CD14-positive monocyte (primary cell): ENCODE data around the gene CCL16. TPM values are rescaled to one million over a fixed set of nuclear protein-coding genes. Genes with fewer than 3 reads are reported as not detected.
"Not testable (repeated sequence)": the region's sequence is repeated elsewhere in the genome, so short reads cannot be mapped to it uniquely, and the experiment has no call there.

Source experiments
- DNase-seq, 3 donors: peaks; one replicate each; pipeline ENCODE4 v3.0.0-alpha.2; 2011 to 2022
- H2AFZ ChIP-seq: 2 replicates; pipeline ENCODE4 v1.6.0; 2012; ENCODE audit warnings: mild to moderate bottlenecking, low read depth, low read length, inconsistent platforms; ENCODE audit not compliant: insufficient read depth, poor library complexity, severe bottlenecking
- H3K27ac ChIP-seq, 2 donors: 1 replicate in 1 of 2; 2 replicates in 1 of 2; pipeline ENCODE4 v1.5.1; 2012 to 2013; ENCODE audit warnings: low read length in 2 of 2, control low read depth in 1 of 2, inconsistent platforms in 1 of 2, low read depth in 1 of 2, mild to moderate bottlenecking in 1 of 2
- H3K27me3 ChIP-seq, 2 donors: one replicate each; pipeline versions ENCODE4 v1.6.0 to v1.6.1; 2011 to 2013; ENCODE audit warnings: low read length in 2 of 2; ENCODE audit not compliant: control insufficient read depth in 2 of 2, insufficient read depth in 2 of 2
- H3K36me3 ChIP-seq, 2 donors: replicated peaks in 1 of 2; 1 replicate in 1 of 2; 2 replicates in 1 of 2; pipeline versions ENCODE4 v1.5.1 to v1.6.1; 2012 to 2013; ENCODE audit warnings: low read length in 2 of 2, control low read depth in 1 of 2, inconsistent platforms in 1 of 2, mild to moderate bottlenecking in 1 of 2; ENCODE audit not compliant: insufficient read depth in 2 of 2, control insufficient read depth in 1 of 2
- H3K4me1 ChIP-seq, 2 donors: 1 replicate in 1 of 2; 2 replicates in 1 of 2; pipeline versions ENCODE4 v1.5.1 to v1.6.1; 2012 to 2013; ENCODE audit warnings: low read length in 2 of 2, control low read depth in 1 of 2, inconsistent platforms in 1 of 2, mild to moderate bottlenecking in 1 of 2, moderate library complexity in 1 of 2; ENCODE audit not compliant: insufficient read depth in 2 of 2, control insufficient read depth in 1 of 2
- H3K4me2 ChIP-seq: replicated peaks from 2 replicates; pipeline ENCODE3; 2012; ENCODE audit warnings: low read length, moderate library complexity, mild to moderate bottlenecking; ENCODE audit not compliant: poor library complexity, severe bottlenecking; ENCODE audit errors: extremely low read depth
- H3K4me3 ChIP-seq, 3 experiments: fragments of 200-600 bp in 1 of 3; sonication (generic) in 1 of 3; replicated peaks in 1 of 3; 1 replicate in 2 of 3; 2 replicates in 1 of 3; pipeline ENCODE4 v1.5.1; 2011 to 2013; ENCODE audit warnings: low read length in 3 of 3, mild to moderate bottlenecking in 3 of 3, control low read depth in 2 of 3, low read depth in 2 of 3, inconsistent platforms in 1 of 3, moderate library complexity in 1 of 3
- H3K79me2 ChIP-seq: 2 replicates; pipeline ENCODE4 v1.6.0; 2012; ENCODE audit warnings: mild to moderate bottlenecking, control low read depth, inconsistent platforms, low read length, moderate library complexity; ENCODE audit not compliant: insufficient read depth
- H3K9ac ChIP-seq: 2 replicates; pipeline ENCODE4 v1.6.0; 2017; ENCODE audit warnings: low read length, mild to moderate bottlenecking; ENCODE audit not compliant: insufficient read depth, poor library complexity, severe bottlenecking
- H3K9me3 ChIP-seq, 2 donors: replicated peaks in 1 of 2; 1 replicate in 1 of 2; 2 replicates in 1 of 2; pipeline versions ENCODE4 v1.5.1 to v1.6.1; 2012 to 2013; ENCODE audit warnings: low read length in 2 of 2, control low read depth in 1 of 2; ENCODE audit not compliant: control insufficient read depth in 1 of 2, insufficient read depth in 1 of 2
- H4K20me1 ChIP-seq: 2 replicates; pipeline ENCODE4 v1.6.0; 2012; ENCODE audit warnings: mild to moderate bottlenecking, low read length, control low read depth, moderate library complexity; ENCODE audit not compliant: insufficient read depth
- H3K27ac Mint-ChIP-seq, 7 donors: one replicate each; pipeline ENCODE4 v1.8.0; 2020; ENCODE audit warnings: mild to moderate bottlenecking in 7 of 7, mixed read lengths in 7 of 7, moderate library complexity in 6 of 7, inconsistent platforms in 2 of 7
- H3K27me3 Mint-ChIP-seq, 3 donors: one replicate each; pipeline ENCODE4 v1.8.0; 2021 to 2022; ENCODE audit warnings: low read depth in 3 of 3, mild to moderate bottlenecking in 3 of 3, mixed read lengths in 3 of 3, moderate library complexity in 3 of 3, inconsistent platforms in 1 of 3
- H3K36me3 Mint-ChIP-seq, 2 donors: one replicate each; pipeline ENCODE4 v1.8.0; 2020; ENCODE audit warnings: mixed read lengths in 2 of 2, inconsistent platforms in 1 of 2, mild to moderate bottlenecking in 1 of 2
- H3K4me1 Mint-ChIP-seq: one replicate; pipeline ENCODE4 v1.8.0; 2020; ENCODE audit warnings: mild to moderate bottlenecking, mixed read lengths
- H3K4me3 Mint-ChIP-seq, 2 donors: one replicate each; pipeline ENCODE4 v1.8.0; 2020; ENCODE audit warnings: mild to moderate bottlenecking in 2 of 2, mixed read lengths in 2 of 2, moderate library complexity in 1 of 2
- H3K9me3 Mint-ChIP-seq, 7 donors: one replicate each; pipeline ENCODE4 v1.8.0; 2020 to 2022; ENCODE audit warnings: mixed read lengths in 7 of 7, mild to moderate bottlenecking in 6 of 7, moderate library complexity in 6 of 7, inconsistent platforms in 2 of 7
- CTCF ChIP-seq: fragments of 200-600 bp; IDR thresholded peaks from one replicate; pipeline ENCODE4 v1.8.0; 2022; ENCODE audit warnings: antibody characterized with exemption, mild to moderate bottlenecking
- WGBS: methylation state at CpG from one replicate; pipeline ENCODE4 v1.1.5; 2013; ENCODE audit warnings: missing lambda C conversion rate; ENCODE audit not compliant: insufficient coverage; 5-methylcytosine and 5-hydroxymethylcytosine counted together
- intact Hi-C, 2 donors: fragments of 100-400 bp; cut with micrococcal nuclease; formaldehyde crosslinking; loops; one replicate each; pipeline versions ENCODE4 v1.15.0 to v1.15.1; 2023
- polyA plus RNA-seq, 3 donors: library from polyadenylated mRNA; depleted of rRNA in 1 of 3; unstranded in 2 of 3; stranded (reverse) in 1 of 3; fragments of 300-500 nt in 2 of 3; fragments of >200 nt in 1 of 3; fragmentation: Illumina TruSeq in 2 of 3; gene quantifications; 1 replicate in 2 of 3; 2 replicates in 1 of 3; pipeline ENCODE4 v1.2.3, GENCODE V29; 2012 to 2021

Gene CCL16
- polyA plus RNA-seq, 3 donors = not detected

- Histone ChIP-seq H3K9ac (no peak overlapping the region), H2AFZ (no peak overlapping the region), H4K20me1 (no peaks in the 10 kb centered on the region), H3K36me3 (no peaks in the 10 kb centered on the region), H3K4me2 (no peak overlapping the region), H3K4me3 (no peak overlapping the region), H3K9me3 (no peaks in the 10 kb centered on the region), H3K4me1 (no peaks in the 10 kb centered on the region), H3K27me3 (no peaks in the 10 kb centered on the region), H3K27ac (no peak overlapping the region), H3K79me2 (no peaks in the 10 kb centered on the region)
- H3K4me1 Mint-ChIP-seq = peaks cover 6% of the 10 kb centered on the region
- no peak for DNase-seq
- 86% methylated on average over 1 of the region's 1 CpG for WGBS
- no peaks in the 10 kb centered on the region for H3K9me3 Mint-ChIP-seq
- H3K27ac Mint-ChIP-seq = no peak overlapping the region
- TF ChIP-seq CTCF = no peak
- peaks cover 0 to 4% (median 2%) of the 10 kb centered on the region in 3 donors for H3K27me3 Mint-ChIP-seq
- H3K4me3 Mint-ChIP-seq = no peak overlapping the region
- no peaks in the 10 kb centered on the region for H3K36me3 Mint-ChIP-seq
- intact Hi-C loops = no loop called here
These were observed 17.5 kb upstream of the CCL16 start for GRCh38 chr17:35998756-35999155.

- H3K4me3 ChIP-seq = no peak overlapping the region
- H3K27me3 ChIP-seq = no peaks in the 10 kb centered on the region
- no peak overlapping the region for H3K4me2 ChIP-seq
- peak overlapping the region; percentile 35 for H2AFZ ChIP-seq
- Mint-ChIP-seq H3K27me3 (peaks cover 0 to 4% (median 2%) of the 10 kb centered on the region in 3 donors), H3K27ac (no peak overlapping the region), H3K9me3 (no peaks in the 10 kb centered on the region), H3K36me3 (no peaks in the 10 kb centered on the region), H3K4me3 (no peak overlapping the region), H3K4me1 (peaks cover 6% of the 10 kb centered on the region)
- H3K9ac ChIP-seq = no peak overlapping the region
- H3K27ac ChIP-seq = no peak overlapping the region
- no peaks in the 10 kb centered on the region for H3K9me3 ChIP-seq
- H4K20me1 ChIP-seq = no peaks in the 10 kb centered on the region
- H3K79me2 ChIP-seq = no peaks in the 10 kb centered on the region
- H3K4me1 ChIP-seq = no peaks in the 10 kb centered on the region
- intact Hi-C loops = no loop called here
- TF ChIP-seq CTCF = no peak
- H3K36me3 ChIP-seq = no peaks in the 10 kb centered on the region
- 94% methylated on average over 8 of the region's 11 CpGs for WGBS
- DNase-seq = no peak
These were observed 16.8 kb upstream of the CCL16 start for GRCh38 chr17:35998018-35998545.

- H3K4me3 Mint-ChIP-seq, DNase-seq, H3K27ac ChIP-seq, H3K27ac Mint-ChIP-seq, H3K4me3 ChIP-seq, H3K27me3 Mint-ChIP-seq, H3K36me3 ChIP-seq, H3K79me2 ChIP-seq, H3K36me3 Mint-ChIP-seq, H2AFZ ChIP-seq, H3K9ac ChIP-seq, H3K9me3 Mint-ChIP-seq, intact Hi-C loops, H3K27me3 ChIP-seq, H3K4me2 ChIP-seq, H3K9me3 ChIP-seq, H3K4me1 ChIP-seq, H4K20me1 ChIP-seq: not testable (repeated sequence)
- no CpG with 5 or more reads among the region's 2 CpGs for WGBS
- H3K4me1 Mint-ChIP-seq = peaks cover 12% of the 10 kb centered on the region
These were observed 14.0 kb upstream of the CCL16 start for GRCh38 chr17:35995346-35995745.
